Central memory CD8-positive, alpha-beta T cell (primary cell): ENCODE measurements around the gene PDZD8.

Experiments used
- ATAC-seq: fragments of 150-1000 bp; cut with Tn5 transposase; replicated peaks from 2 replicates; pipeline ENCODE4 v1.10.0; 2022; ENCODE audit warnings: mild to moderate bottlenecking, moderate FRiP score, moderate number of reproducible peaks; ENCODE audit not compliant: poor library complexity, severe bottlenecking; ENCODE audit errors: extremely low read depth
- DNase-seq, 2 donors: peaks; one replicate each; pipeline ENCODE4 v3.0.0; 2021; ENCODE audit warnings: low spot score in 2 of 2
- H3K27ac Mint-ChIP-seq: one replicate; pipeline ENCODE4 v1.8.0; 2022; ENCODE audit warnings: low read depth, mild to moderate bottlenecking, moderate library complexity, mixed read lengths
- H3K27me3 Mint-ChIP-seq: one replicate; pipeline ENCODE4 v1.8.0; 2022; ENCODE audit warnings: mixed read lengths
- H3K36me3 Mint-ChIP-seq: one replicate; pipeline ENCODE4 v1.8.0; 2022; ENCODE audit warnings: mild to moderate bottlenecking, moderate library complexity, mixed read lengths; ENCODE audit not compliant: insufficient read depth
- H3K4me1 Mint-ChIP-seq: one replicate; pipeline ENCODE4 v1.8.0; 2022; ENCODE audit warnings: mixed read lengths
- H3K4me3 Mint-ChIP-seq: one replicate; pipeline ENCODE4 v1.8.0; 2022; ENCODE audit warnings: mild to moderate bottlenecking, moderate library complexity, mixed read lengths
- H3K9me3 Mint-ChIP-seq: one replicate; pipeline ENCODE4 v1.8.0; 2022; ENCODE audit warnings: mixed read lengths

PDZD8 gene

DNA sequence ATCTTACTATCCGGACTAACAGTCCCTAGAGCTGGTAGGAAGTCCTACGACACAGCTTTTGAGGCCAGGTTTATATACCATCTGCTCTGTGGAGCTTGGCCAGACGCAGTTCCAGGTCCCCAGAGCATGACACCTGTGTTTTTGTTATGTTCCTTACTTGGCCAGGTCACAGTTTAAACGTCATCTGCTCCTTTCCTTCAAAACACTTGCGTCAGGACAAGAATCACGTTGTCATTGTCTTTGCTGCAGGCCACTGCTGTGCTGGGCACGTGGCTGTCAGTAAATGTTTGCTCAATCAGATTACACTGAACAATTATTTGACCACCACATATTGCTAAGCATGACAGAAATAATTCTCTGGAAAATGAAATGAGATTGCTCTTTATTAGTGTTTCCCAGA, 110.5 kb downstream of the PDZD8 start:
- Mint-ChIP-seq H3K9me3 (no peaks in the 10 kb centered on the region), H3K4me1 (peaks cover 5% of the 10 kb centered on the region), H3K27me3 (peaks cover 42% of the 10 kb centered on the region), H3K4me3 (no peak overlapping the region), H3K36me3 (no peaks in the 10 kb centered on the region), H3K27ac (no peak overlapping the region)
- no peak for DNase-seq
- no peak for ATAC-seq

DNA sequence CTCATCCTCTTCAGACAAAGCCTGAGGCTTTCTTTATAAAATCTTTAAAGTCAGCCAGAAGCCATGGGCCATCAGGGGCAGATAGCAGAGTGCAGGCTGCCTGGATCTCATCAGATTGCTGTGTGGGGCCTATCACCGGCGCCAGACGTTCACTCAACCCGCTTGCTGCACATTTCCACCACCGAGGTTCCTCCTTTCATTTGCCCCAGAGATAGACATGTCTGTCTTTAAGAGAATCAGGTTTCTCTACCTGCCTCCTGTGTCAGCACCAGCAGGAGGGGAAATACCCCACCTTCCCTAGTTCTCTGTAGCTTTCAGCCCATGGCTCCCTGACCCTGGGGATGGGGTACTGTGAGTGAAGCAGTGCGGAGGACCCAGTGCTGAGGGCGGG, 112.3 kb downstream of the PDZD8 start:
- Mint-ChIP-seq H3K9me3 (no peaks in the 10 kb centered on the region), H3K4me1 (peaks cover 6% of the 10 kb centered on the region), H3K27me3 (peaks cover 59% of the 10 kb centered on the region), H3K4me3 (no peak overlapping the region), H3K36me3 (no peaks in the 10 kb centered on the region), H3K27ac (no peak overlapping the region)
- no peak for ATAC-seq
- DNase-seq = no peak

DNA sequence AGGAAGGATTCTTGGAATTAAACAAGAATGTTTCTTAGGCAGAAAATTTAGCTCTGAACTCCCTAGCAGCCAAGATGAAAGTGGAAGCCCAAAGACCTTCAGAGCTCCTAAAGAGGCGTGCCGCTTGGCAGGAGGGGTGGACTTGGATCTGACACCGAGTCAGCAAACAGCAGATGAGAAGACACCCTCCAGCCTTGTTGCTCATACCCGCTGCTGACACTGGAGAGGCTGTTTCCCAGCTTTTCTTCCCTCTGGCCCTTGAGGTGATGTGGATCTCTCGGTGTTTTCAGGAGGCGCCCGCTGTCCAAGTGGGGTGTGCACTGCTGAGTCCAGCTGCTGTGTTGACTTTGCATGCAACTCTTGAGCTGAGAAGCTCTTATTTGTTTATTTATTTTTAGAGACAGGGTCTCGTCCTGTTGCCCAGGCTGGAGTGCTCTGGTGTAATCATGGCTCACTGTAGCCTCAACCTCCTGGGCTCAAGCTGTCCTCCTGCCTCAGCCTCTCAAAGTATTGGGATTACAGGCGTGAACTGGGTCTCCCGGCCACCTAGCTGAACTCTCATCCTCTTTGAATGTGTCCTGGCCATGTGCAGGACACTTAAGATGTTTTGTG, 112.8 kb downstream of the PDZD8 start:
- DNase-seq (no peak), ATAC-seq (no peak)
- no peaks in the 10 kb centered on the region for H3K9me3 Mint-ChIP-seq
- H3K27ac Mint-ChIP-seq = no peak overlapping the region
- no peak overlapping the region for H3K4me3 Mint-ChIP-seq
- no peaks in the 10 kb centered on the region for H3K36me3 Mint-ChIP-seq
- peaks cover 64% of the 10 kb centered on the region for H3K27me3 Mint-ChIP-seq
- peaks cover 6% of the 10 kb centered on the region for H3K4me1 Mint-ChIP-seq

DNA sequence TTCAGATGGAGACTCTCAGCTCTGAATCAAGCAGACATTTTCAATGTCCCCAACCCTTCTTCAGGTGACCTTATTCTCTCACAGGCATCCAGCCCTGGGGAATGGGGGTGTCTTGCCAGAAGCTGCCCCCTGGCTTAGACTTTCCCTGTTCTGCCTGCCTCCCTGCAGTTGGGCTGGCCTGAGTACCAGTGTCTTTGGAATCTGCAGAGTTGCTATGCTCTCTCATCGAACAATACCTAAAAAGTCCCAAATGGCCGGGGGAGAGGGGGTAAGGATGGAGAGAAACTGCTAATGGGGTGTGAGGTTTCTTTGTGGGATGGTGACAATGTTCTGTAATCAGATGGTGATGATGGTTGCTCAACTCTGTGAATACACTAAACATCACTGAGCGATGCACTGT, 113.7 kb downstream of the PDZD8 start:
- no peaks in the 10 kb centered on the region for H3K36me3 Mint-ChIP-seq
- no peak for DNase-seq
- no peak for ATAC-seq
- H3K9me3 Mint-ChIP-seq = no peaks in the 10 kb centered on the region
- no peak overlapping the region for H3K4me3 Mint-ChIP-seq
- H3K27ac Mint-ChIP-seq = no peak overlapping the region
- H3K4me1 Mint-ChIP-seq = peaks cover 6% of the 10 kb centered on the region
- peaks cover 69% of the 10 kb centered on the region for H3K27me3 Mint-ChIP-seq

DNA sequence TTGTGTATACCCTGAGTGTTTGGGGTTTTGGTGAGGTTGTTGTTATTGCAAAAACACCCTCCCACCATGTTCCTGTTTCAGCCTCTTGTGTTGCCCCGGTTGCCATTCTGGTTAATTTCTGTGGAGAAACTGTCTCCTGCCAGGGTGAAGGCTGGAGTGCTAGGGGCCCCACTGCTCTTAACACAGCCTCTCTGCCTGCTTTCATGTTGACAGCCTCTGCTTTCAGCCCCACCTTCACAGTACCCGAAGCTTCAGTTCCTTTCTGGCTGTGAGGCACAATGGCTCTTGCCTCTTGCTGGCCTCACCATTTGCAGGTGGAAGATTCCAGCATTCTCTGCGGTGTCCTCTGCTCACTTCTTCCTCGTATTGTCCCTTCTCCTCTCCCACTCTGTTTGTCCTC, 115.2 kb downstream of the PDZD8 start:
- H3K4me1 Mint-ChIP-seq = peaks cover 6% of the 10 kb centered on the region
- no peak for DNase-seq
- peak overlapping the region; percentile 10 for H3K27ac Mint-ChIP-seq
- H3K4me3 Mint-ChIP-seq = no peak overlapping the region
- no peak for ATAC-seq
- peaks cover 77% of the 10 kb centered on the region for H3K27me3 Mint-ChIP-seq
- no peaks in the 10 kb centered on the region for H3K9me3 Mint-ChIP-seq
- no peaks in the 10 kb centered on the region for H3K36me3 Mint-ChIP-seq

DNA sequence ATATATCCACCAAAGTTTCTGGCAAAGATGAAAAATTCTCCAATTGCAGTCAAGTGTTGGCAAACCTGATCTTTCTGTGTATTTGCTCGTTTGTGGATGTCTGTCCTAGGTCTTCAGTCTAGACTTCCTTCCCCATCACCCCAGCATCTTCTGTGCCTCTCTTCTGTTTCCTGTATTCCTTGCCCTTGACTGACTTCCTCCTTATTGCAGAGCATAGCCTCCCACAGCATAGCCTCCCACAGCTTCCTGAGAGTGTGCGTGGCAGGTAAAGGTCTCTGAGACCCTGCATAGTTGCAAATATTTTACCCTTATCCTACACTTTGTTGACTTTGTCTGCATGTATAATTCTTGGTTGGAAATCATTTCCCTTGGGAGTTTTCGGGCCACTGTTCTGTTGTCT, 116.0 kb downstream of the PDZD8 start:
- DNase-seq = no peak
- no peak for ATAC-seq
- Mint-ChIP-seq H3K4me1 (peaks cover 6% of the 10 kb centered on the region), H3K27ac (peak overlapping the region; percentile 10), H3K27me3 (peaks cover 85% of the 10 kb centered on the region), H3K36me3 (no peaks in the 10 kb centered on the region), H3K4me3 (no peak overlapping the region), H3K9me3 (no peaks in the 10 kb centered on the region)

DNA sequence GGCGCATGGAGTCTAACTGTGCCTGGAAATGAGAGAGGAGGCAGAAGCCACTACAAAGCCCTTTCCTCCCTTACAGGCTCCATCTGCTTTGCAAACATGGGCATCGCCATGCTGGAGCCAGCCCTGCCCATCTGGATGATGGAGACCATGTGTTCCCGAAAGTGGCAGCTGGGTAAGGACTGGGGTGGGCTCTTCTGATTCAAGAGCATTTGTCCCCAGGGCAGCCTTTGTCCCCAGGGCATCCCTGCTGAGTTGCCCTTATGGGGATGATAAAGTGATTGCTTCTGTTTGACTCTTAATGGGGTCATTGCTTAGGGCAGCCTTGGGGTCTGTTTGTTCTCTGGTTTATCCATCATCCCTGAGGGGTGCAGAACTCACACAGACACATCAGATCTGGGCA, 117.5 kb downstream of the PDZD8 start:
- Mint-ChIP-seq H3K9me3 (no peaks in the 10 kb centered on the region), H3K4me3 (no peak overlapping the region), H3K27me3 (peaks cover 82% of the 10 kb centered on the region), H3K4me1 (peaks cover 6% of the 10 kb centered on the region), H3K27ac (no peak overlapping the region), H3K36me3 (no peaks in the 10 kb centered on the region)
- no peak for DNase-seq
- no peak for ATAC-seq

DNA sequence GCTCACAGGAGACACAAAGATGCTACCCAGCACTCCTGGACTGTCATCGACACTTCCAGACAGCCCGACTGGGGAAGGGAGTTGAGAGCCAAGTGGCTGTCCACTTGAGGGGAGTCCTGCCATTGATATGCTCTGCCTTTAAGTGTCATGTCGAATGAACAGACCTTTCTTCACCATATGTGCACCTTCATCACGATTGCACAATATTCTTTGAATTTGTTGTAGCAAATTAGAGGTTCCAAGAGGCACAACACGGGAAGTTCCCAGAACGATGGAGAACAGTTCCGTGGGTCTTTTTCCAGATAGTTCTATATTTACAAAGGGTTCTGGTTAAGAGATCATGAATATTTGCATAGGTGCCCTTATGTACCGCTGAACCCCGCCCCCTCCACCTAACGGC, 118.3 kb downstream of the PDZD8 start:
- H3K27me3 Mint-ChIP-seq = peaks cover 82% of the 10 kb centered on the region
- H3K4me1 Mint-ChIP-seq = peaks cover 6% of the 10 kb centered on the region
- H3K9me3 Mint-ChIP-seq = no peaks in the 10 kb centered on the region
- no peak for ATAC-seq
- DNase-seq = no peak
- no peak overlapping the region for H3K4me3 Mint-ChIP-seq
- H3K27ac Mint-ChIP-seq = no peak overlapping the region
- H3K36me3 Mint-ChIP-seq = peaks cover 1% of the 10 kb centered on the region

DNA sequence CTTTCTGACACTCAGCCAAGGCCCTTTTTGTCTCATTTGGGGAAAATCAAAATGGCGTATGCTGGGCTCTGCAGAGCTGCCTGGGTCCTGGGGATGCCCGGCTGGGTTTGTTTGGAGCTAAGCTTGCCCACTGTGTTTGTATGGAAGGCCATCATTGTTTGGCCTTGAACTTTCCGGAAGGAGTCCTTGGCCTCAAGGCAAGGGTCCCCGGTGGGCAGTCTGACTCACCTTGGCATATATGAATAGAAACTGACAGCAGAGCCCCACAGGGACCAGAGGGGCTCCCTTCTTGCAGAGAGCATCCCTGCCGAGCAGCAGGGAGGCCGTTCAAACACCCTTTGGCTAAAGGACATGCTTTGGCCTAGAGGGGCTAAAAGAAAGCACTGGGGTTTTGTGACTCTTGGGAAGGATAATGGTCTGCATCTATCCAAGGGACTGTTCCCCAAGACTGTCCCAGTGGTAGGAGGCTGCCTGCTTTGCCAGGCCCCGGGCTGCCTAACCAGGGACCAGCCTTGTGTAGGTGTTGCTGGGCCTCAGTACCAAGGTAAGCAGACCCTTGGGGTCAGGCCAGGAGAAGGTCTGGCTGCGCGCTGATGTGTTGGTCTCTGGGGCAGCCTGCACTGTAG, 119.3 kb downstream of the PDZD8 start:
- H3K27ac Mint-ChIP-seq = no peak overlapping the region
- DNase-seq = no peak
- peaks cover 6% of the 10 kb centered on the region for H3K4me1 Mint-ChIP-seq
- no peaks in the 10 kb centered on the region for H3K9me3 Mint-ChIP-seq
- peaks cover 82% of the 10 kb centered on the region for H3K27me3 Mint-ChIP-seq
- ATAC-seq = no peak
- H3K4me3 Mint-ChIP-seq = no peak overlapping the region
- H3K36me3 Mint-ChIP-seq = peaks cover 1% of the 10 kb centered on the region

DNA sequence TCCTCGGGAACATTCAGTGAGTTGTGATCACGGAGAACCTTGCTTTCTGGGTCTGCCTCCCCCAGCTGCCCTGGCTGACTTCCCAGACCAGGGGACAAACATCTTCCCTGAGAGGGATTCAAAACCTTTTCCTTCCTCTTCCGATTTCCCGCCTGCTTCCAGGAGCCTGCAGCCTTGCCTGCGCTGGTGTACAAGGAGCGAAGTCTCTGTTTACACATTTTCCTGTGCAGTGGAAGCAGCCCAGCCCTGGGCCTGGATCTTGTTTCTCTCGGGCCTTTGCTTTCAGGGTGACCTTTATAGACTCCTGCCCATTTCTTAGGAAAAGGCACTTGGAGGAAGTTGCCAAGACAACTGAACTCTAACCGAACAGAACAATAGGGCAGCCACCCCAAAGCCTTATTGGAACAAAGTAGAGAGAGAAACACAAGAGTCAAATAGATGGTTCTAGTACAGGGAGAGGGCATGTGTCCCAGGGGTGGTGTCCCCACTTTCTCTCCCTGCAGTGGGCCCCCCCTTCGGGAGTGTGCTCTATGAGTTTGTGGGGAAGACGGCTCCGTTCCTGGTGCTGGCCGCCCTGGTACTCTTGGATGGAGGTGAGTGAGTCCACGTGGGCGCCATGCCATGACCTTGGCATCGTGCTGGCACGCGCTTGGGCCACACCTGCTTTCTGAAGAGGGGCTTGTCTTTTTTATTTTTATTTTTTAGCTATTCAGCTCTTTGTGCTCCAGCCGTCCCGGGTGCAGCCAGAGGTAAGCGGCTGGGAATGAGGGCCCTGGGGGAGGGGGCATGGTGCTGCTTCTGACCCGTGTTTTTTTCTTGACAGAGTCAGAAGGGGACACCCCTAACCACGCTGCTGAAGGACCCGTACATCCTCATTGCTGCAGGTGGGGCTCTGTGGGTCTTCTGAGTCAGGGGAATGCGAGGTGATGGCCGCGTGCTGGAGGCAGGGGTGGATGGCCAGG, 120.2 kb downstream of the PDZD8 start:
- H3K36me3 Mint-ChIP-seq = peaks cover 1% of the 10 kb centered on the region
- DNase-seq = no peak
- no peak overlapping the region for H3K4me3 Mint-ChIP-seq
- peaks cover 76% of the 10 kb centered on the region for H3K27me3 Mint-ChIP-seq
- peaks cover 4% of the 10 kb centered on the region for H3K4me1 Mint-ChIP-seq
- ATAC-seq = no peak
- H3K9me3 Mint-ChIP-seq = no peaks in the 10 kb centered on the region
- H3K27ac Mint-ChIP-seq = no peak overlapping the region

DNA sequence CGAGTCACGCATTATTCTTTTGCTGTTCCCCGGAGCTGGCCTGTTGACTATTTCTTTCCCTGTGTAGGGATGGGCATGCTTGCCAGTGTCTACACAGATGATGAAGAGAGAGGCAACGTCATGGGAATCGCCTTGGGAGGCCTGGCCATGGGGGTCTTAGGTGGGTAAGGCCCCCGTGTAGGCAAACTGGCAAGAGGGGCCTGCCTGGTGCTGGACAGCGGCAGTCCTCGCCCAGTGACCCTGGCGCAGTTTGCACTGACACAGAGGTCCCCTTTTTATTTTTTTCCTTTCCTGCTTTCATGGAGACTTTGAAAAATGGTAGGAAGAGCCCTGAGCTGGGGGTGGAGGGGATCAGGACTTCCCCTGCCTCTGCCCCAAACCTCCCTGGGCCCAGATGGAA, 120.9 kb downstream of the PDZD8 start:
- no peak overlapping the region for H3K27ac Mint-ChIP-seq
- H3K4me1 Mint-ChIP-seq = no peaks in the 10 kb centered on the region
- no peak for DNase-seq
- H3K9me3 Mint-ChIP-seq = no peaks in the 10 kb centered on the region
- peaks cover 71% of the 10 kb centered on the region for H3K27me3 Mint-ChIP-seq
- no peak for ATAC-seq
- H3K36me3 Mint-ChIP-seq = peaks cover 1% of the 10 kb centered on the region
- no peak overlapping the region for H3K4me3 Mint-ChIP-seq

DNA sequence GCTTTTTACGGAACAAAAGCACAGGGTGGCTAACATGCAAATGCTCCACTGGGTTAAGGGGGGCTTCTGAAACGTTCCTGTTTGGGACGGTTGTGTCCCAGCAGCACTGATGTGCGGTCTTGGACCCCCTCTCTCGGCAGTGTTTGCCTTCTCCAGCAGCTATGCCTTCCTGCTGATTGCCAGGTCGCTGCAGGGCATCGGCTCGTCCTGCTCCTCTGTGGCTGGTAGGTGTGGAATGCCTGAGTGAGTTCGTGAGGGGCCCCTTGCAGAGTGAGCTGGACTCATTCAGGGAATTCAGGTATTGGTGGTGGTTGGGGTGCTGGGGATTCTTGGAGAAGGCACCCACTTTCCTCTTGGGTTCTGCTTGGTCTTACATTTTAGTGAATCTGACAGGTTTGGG, 121.3 kb downstream of the PDZD8 start:
- ATAC-seq = no peak
- peaks cover 4% of the 10 kb centered on the region for H3K4me1 Mint-ChIP-seq

DNA sequence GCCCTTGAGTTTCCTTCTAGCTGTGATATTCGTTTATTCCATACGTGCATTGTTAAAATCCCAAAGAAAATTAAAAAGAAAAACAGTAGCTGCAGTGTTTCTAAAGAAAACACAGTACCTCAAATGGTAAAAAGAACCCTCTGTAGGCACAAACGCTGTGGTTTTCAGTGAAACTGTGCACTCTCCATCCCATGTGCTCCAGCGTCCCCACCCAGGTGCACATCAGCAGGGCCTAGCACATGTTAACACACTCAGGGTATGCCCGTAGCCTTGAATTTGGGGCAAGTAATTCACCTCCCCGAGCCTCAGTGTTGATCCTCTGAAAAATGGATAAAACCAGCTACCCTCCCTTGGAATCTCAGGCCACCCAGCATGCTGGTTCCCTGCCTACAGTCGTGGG, 124.8 kb downstream of the PDZD8 start:
- H3K36me3 Mint-ChIP-seq = peaks cover 1% of the 10 kb centered on the region
- H3K27ac Mint-ChIP-seq = no peak overlapping the region
- peaks cover 7% of the 10 kb centered on the region for H3K4me1 Mint-ChIP-seq
- peaks cover 76% of the 10 kb centered on the region for H3K27me3 Mint-ChIP-seq
- H3K4me3 Mint-ChIP-seq = no peak overlapping the region
- ATAC-seq (no peak), DNase-seq (no peak)
- no peaks in the 10 kb centered on the region for H3K9me3 Mint-ChIP-seq

More for the DNA sequence above, 121.3 kb downstream of the PDZD8 start:
- H3K27ac Mint-ChIP-seq = no peak overlapping the region
- H3K9me3 Mint-ChIP-seq = no peaks in the 10 kb centered on the region
- peaks cover 1% of the 10 kb centered on the region for H3K36me3 Mint-ChIP-seq
- no peak overlapping the region for H3K4me3 Mint-ChIP-seq
- no peak for DNase-seq
- H3K27me3 Mint-ChIP-seq = peaks cover 71% of the 10 kb centered on the region
